Ascending aorta (tissue), 2 donors: ENCODE results near the gene GABRB1. TPM values are rescaled to one million over a fixed set of nuclear protein-coding genes. Genes with fewer than 3 reads are reported as not detected.

Source experiments
- DNase-seq, 2 donors: peaks; one replicate each; pipeline ENCODE4 v3.0.0-alpha.2; 2019; ENCODE audit warnings: low spot score in 2 of 2
- H3K27ac ChIP-seq, 2 donors: fragments of 200-600 bp; sonication (generic); one replicate each; pipeline ENCODE4 v1.5.1; 2016 to 2017; ENCODE audit warnings: mild to moderate bottlenecking in 1 of 2
- H3K27me3 ChIP-seq: fragments of 200-600 bp; sonication (generic); one replicate; pipeline ENCODE4 v1.5.1; 2017
- H3K36me3 ChIP-seq, 2 donors: fragments of 200-600 bp; sonication (generic); one replicate each; pipeline ENCODE4 v1.5.1; 2016
- H3K4me1 ChIP-seq, 2 donors: fragments of 200-600 bp; sonication (generic); one replicate each; pipeline ENCODE4 v1.5.1; 2016 to 2017; ENCODE audit warnings: mild to moderate bottlenecking in 1 of 2
- H3K4me3 ChIP-seq, 2 donors: fragments of 200-600 bp; sonication (generic); one replicate each; pipeline ENCODE4 v1.5.1; 2016 to 2017; ENCODE audit warnings: mild to moderate bottlenecking in 1 of 2
- H3K9me3 ChIP-seq, 2 donors: fragments of 200-600 bp; sonication (generic); one replicate each; pipeline ENCODE4 v1.5.1; 2016
- intact Hi-C: fragments of 100-400 bp; cut with DNase I; formaldehyde crosslinking; loops from one replicate; pipeline ENCODE4 v1.15.1; 2023
- total RNA-seq: library from RNA; depleted of rRNA; stranded (reverse); fragments of >200 nt; gene quantifications from one replicate; pipeline ENCODE4 v1.1.0, GENCODE V29; 2016
- TF ChIP-seq, protein P1 (sequence below), 3 experiments: fragments of 200-600 bp in 2 of 3; fragments of 450-650 bp in 1 of 3; sonication (generic) in 2 of 3; IDR thresholded peaks; one replicate each; pipeline ENCODE4 v1.5.1; 2016 to 2019; ENCODE audit warnings: antibody characterized with exemption in 3 of 3, mild to moderate bottlenecking in 1 of 3, moderate library complexity in 1 of 3

Gene GABRB1
- total RNA-seq, 1 donor from 2014 or later: 0.53 TPM

DNA sequence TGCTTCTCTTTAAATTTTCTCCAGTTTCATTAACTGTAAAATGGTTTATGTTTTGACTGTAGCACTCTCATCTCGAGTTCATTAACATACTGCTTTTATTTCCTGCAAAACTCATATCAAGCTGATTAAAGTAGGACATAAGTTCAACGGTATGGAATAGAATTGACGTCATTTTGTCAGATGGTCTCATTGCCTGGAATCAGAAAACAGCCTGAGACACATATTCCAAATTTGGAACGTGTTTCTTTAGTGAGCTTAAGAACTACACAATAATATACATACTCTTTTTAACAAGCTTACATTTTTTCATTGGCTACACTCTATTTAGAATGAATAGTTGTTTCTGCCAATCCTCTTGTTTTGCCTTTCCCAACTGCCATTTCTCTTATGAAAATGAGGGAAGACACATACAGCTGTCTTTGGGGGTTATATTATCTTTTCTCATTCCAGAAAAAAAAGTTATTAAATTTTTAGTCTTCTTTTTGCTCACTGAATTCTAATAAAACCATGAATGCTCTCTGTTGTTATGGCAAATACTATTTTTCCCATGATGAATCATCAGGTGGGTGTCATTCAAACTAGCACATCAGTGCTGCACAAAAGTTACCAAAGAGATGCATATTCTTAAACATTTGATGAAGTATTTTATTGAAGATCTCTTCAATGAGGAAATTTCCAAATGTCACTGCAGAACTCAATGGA is 162.8 kb downstream of the GABRB1 start:
- DNase-seq: no peak
- Histone ChIP-seq H3K27ac (no peak overlapping the region), H3K4me3 (no peak overlapping the region), H3K9me3 (no peaks in the 10 kb centered on the region), H3K36me3 (no peaks in the 10 kb centered on the region), H3K27me3 (no peaks in the 10 kb centered on the region), H3K4me1 (no peaks in the 10 kb centered on the region)
- intact Hi-C loops: no loop called here
- TF ChIP-seq, protein P1, sequence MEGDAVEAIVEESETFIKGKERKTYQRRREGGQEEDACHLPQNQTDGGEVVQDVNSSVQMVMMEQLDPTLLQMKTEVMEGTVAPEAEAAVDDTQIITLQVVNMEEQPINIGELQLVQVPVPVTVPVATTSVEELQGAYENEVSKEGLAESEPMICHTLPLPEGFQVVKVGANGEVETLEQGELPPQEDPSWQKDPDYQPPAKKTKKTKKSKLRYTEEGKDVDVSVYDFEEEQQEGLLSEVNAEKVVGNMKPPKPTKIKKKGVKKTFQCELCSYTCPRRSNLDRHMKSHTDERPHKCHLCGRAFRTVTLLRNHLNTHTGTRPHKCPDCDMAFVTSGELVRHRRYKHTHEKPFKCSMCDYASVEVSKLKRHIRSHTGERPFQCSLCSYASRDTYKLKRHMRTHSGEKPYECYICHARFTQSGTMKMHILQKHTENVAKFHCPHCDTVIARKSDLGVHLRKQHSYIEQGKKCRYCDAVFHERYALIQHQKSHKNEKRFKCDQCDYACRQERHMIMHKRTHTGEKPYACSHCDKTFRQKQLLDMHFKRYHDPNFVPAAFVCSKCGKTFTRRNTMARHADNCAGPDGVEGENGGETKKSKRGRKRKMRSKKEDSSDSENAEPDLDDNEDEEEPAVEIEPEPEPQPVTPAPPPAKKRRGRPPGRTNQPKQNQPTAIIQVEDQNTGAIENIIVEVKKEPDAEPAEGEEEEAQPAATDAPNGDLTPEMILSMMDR (IDR thresholded peaks at IDR 0.05): no peak

DNA sequence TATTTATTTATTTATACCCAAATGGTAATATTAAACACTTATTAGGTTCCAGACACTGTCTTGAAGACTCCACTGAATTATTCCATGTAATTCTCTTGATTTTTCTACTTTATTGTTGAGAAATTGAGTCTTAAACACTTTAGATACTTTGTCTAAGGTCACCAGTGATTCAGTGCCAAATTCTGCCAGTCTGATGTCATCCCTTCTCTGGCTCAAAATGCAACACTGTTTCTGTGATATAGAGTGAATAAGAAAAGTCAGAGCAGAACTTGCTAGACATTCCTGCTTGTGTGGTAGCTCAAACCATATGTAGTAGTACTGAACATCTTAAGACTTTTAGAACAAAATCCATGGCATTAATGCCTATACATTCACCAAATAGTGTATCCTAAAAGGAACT is 164.3 kb downstream of the GABRB1 start:
- DNase-seq: no peak
- intact Hi-C loops: no loop called here
- Histone ChIP-seq H3K27ac (no peak overlapping the region), H3K4me3 (no peak overlapping the region), H3K36me3 (no peaks in the 10 kb centered on the region), H3K9me3 (no peaks in the 10 kb centered on the region), H3K27me3 (no peaks in the 10 kb centered on the region), H3K4me1 (no peaks in the 10 kb centered on the region)
- TF ChIP-seq, protein P1 (IDR thresholded peaks at IDR 0.05): no peak

DNA sequence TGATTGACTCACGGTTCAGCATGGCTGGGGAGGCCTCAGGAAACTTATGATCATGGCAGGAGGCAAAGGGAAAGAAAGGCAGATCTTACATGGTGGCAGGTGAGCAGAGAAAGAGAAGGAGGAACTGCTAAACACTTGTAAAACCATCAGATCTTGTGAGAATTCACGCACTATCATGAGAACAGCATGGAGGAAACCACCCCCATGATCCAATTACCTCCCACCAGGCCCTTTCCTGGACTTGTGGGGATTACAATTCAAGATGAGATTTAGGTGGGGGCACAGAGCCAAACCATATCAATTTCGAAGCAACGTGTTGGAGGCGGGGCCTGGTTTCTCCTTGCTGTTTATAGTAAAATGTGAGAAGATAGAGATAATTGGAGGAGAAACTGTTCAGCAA is 167.4 kb downstream of the GABRB1 start:
- Histone ChIP-seq H3K27ac (no peak overlapping the region), H3K27me3 (no peaks in the 10 kb centered on the region), H3K9me3 (no peaks in the 10 kb centered on the region), H3K36me3 (no peaks in the 10 kb centered on the region), H3K4me3 (no peak overlapping the region), H3K4me1 (no peaks in the 10 kb centered on the region)
- intact Hi-C loops: no loop called here
- TF ChIP-seq, protein P1 (IDR thresholded peaks at IDR 0.05): no peak
- no peak for DNase-seq

DNA sequence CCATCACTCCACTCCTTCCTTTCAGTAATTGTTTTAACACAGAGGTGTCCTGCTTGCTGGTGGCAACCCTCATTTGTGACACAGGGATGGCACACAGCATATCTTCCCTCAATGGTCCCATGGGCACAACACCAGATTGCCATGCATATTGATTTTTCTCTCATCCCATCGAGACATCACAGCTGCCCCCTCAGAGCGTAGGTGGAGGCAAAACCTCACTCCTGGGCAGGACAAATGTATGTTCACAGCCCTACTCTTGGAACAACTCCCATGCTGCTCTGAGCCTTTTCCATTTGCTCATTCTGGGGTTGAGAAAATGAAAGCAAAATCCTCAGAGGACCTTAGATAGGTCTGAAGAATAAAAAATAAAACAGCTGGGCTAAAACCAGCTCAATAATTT is 172.2 kb downstream of the GABRB1 start:
- intact Hi-C loops: no loop called here
- no peak for DNase-seq
- Histone ChIP-seq H3K4me1 (no peaks in the 10 kb centered on the region), H3K27ac (no peak overlapping the region), H3K36me3 (no peaks in the 10 kb centered on the region), H3K9me3 (no peaks in the 10 kb centered on the region), H3K4me3 (no peak overlapping the region), H3K27me3 (no peaks in the 10 kb centered on the region)
- TF ChIP-seq, protein P1 (IDR thresholded peaks at IDR 0.05): no peak

DNA sequence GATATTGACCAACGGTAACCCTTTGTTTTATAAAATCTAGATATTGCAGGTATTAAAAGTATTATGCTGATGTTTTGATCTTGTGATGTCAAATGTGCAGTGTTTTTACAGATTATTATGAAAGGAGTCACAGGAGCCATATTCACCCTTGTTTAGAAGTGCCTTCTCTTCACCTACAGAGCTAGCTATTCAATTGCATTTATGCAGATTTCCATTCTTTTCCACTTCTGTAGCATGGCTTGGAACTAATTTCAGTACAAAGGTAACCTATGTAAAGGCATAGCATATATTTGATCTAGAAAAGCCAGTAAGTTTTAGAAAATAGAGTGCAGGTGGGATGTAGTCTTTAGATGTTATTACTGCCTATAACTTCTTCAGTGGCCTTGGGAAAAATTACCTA is 176.2 kb downstream of the GABRB1 start:
- H3K36me3 ChIP-seq: no peaks in the 10 kb centered on the region
- DNase-seq: no peak
- no peaks in the 10 kb centered on the region for H3K4me1 ChIP-seq
- H3K27me3 ChIP-seq: no peaks in the 10 kb centered on the region
- H3K9me3 ChIP-seq: no peaks in the 10 kb centered on the region
- H3K27ac ChIP-seq: no peak overlapping the region
- no peak overlapping the region for H3K4me3 ChIP-seq
- intact Hi-C loops: no loop called here
- TF ChIP-seq, protein P1 (IDR thresholded peaks at IDR 0.05): no peak

DNA sequence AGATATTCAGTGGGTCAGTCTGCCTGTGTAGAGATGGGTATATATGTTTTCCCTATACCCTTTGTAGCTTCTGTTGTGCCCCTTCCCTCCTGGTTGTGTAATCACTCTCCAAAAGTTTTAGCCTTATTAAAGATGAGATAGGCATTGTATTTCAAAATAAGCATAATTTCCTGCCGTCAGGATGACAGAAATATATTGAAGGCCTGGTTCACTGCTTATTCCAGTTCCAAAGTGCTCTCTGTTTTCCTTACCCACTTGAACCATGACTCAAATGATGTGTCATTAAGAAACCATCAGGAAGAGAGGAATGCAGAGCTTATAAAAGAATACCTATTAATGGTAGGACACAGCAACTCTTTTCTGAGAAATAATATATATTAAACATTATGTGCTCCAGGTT is 178.5 kb downstream of the GABRB1 start:
- Histone ChIP-seq H3K4me1 (no peaks in the 10 kb centered on the region), H3K9me3 (no peaks in the 10 kb centered on the region), H3K27ac (no peak overlapping the region), H3K27me3 (no peaks in the 10 kb centered on the region), H3K36me3 (no peaks in the 10 kb centered on the region), H3K4me3 (no peak overlapping the region)
- DNase-seq: no peak
- intact Hi-C loops: no loop called here
- TF ChIP-seq, protein P1 (IDR thresholded peaks at IDR 0.05): no peak
